ENCODE measurements around the gene HAUS7. TPM values are rescaled to one million over a fixed set of nuclear protein-coding genes. Genes with fewer than 3 reads are reported as not detected.
"Not testable (repeated sequence)": the region's sequence is repeated elsewhere in the genome, so short reads cannot be mapped to it uniquely, and the experiment has no call there.

HAUS7 gene
- total RNA-seq, 1 experiment from 2014 or later: 35.7 TPM

GRCh38 chrX:153409414-153410101 is 60.8 kb downstream of the HAUS7 start:
- no peak for DNase-seq (ENCODE audit: low read depth)

DNA sequence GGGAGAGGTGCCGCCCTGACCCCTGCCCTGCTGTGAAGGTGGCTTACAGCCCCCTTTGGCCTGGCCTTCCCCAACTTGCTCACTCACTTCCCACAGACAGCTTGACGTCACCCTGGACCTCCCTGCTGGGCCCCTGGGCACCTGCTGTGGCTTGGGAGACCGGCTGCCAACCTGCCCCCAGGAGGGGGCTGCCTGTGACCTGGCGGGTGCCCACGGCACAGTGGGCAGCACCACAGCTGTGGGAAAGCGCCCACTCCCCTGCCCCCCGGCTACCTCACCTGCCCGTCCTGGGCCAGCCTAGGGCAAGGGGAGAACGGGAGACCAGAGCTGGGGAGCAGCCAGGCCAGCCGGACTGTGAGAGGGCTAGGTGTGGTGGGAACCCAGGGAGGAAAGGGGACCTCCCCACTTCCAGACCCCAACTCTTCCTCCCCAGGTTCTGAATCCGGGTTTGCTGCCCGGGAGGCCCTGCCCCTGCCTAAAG is 61.5 kb downstream of the HAUS7 start:
- no peak for DNase-seq (ENCODE audit: low read depth)

- DNase-seq (ENCODE audit: low read depth): no peak
Observed at GRCh38 chrX:153408221-153408721, 62.1 kb downstream of the HAUS7 start.

DNA sequence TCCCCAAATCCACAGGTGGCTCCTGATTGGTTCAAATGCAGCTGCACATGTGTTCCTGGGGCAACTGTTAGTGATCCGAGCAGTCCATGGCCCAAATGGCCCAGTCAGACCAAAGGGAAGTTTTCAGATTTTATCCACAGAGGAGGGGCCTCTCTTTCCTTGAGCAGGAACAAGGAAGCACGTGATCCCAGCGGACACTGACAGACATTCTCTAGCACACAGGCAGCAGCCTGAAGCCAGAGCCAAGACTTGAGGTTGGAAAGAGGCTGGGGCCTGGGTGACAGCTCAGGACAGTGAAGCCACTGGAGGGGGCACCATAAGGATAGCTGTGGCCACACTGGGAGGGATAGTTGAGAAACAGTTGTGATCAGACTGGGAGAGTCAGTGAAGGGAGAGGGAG is 62.6 kb downstream of the HAUS7 start:
- no peak for DNase-seq (ENCODE audit: low read depth)

GRCh38 chrX:153406903-153407302 is 63.5 kb downstream of the HAUS7 start:
- DNase-seq (ENCODE audit: low read depth): no peak

DNA sequence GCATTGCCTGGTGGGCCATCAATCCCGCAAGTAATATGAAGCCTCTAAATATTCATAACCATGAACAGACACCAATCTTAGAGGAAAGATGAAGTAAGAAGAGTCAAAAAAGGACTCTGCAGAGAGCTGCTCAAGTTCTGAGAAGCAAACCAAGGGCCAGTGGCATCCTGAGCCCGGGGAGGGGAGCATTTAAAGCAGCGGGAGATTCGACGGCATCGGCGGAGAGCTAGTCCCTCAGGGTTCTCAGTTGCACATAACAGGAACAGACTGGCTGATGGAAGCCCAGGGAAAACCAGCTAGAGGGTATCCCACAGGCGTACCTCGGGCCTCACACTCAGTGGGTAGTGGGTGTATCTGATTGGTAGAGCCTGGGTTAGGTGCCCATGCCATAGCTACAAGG is 64.4 kb downstream of the HAUS7 start:
- no peak for DNase-seq (ENCODE audit: low read depth)

DNA sequence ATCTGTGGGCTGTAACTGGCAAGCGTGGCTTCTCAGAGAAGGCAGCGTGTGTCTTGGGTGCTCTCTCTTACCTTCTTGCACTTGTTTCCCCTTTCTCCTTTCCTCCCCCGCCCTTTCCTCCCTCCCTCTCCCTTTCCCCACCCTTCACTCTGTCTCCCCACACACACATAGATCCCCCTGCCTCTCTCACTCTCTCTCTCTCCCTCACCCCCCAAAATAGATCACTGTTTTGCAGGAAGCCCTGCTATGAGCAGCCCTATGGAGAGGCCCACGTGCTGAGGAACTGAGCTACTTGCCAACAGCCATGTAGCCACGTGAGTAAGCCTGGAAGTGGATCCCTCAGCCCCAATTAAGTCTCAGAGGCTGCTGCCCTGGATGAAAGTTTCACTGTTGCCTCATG is 65.0 kb downstream of the HAUS7 start:
- no peak for DNase-seq (ENCODE audit: low read depth)

DNA sequence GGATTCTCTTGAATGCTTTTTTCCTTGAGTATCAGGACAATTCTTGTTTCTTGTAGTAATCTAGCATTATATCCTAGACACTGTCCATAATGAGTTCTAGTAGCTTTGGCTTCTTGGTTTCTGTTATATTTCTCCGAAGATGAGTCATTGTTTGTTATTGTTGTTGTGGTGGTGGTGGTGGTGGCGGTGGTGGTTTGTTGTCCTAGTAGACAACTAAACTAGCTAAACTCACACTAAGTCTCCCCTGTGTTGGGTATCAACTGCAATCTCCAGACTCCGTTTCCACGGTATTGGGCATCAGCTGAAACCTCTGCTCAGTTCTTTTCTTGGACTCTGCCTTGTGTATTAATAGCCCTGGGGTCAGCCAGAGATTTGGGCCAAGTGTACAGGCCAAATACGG is 66.0 kb downstream of the HAUS7 start:
- not testable (repeated sequence) for DNase-seq (ENCODE audit: low read depth)

- DNase-seq (ENCODE audit: low read depth): no peak
Observed at GRCh38 chrX:153401133-153401764, 69.1 kb downstream of the HAUS7 start, which contains the start of gene PNMA6E. Gene PNMA6E (minus strand): TSS chrX:153401350. CDS start chrX:153398849, 2,501 bp downstream.

DNA sequence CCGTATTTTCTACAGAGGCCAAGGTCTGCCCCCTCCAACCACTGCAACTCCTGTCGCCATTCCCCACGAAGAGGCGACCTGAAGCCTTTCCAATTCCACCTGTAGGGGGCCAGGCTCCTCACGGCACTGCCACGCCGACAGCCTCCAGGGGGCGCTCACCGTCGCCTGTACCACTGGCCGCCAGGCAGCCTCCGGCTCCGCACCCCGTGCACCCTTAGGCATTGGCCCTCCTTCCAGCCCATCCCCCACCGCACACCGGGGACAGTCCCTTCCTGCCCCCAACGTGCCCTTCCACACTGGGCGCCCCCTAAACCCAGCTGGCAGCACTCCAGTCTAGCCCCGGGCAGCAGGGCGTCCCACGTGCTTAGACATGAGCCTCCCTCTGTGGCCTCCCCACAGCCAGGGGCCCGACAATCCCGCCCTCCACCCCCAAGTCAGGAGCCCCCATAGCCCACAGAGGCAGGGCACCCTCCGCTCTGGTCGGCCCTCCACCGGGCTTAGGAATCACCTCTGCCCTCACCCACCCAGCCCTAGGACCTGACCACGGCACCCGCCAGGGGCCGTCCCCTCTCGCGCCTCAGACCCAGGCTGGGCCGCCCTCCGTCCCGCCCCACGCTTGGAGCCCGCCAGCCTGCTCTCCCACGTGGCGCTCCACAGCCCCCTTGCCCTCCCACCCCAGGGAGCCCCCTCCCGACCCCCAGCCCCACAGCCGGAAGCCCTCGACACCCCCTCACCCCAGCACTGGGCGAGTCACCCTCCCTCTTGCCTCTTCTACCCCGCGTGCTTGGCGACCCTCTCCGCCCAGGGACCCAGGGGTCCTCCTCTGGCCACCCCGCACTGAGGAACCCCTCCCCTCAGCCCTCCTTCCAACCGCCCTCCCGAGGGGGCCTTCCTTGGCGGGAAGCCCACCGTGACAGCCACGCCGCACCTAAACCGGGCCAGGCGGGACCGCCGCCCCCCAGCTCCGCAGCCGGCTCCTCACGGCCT is 69.9 kb downstream of the HAUS7 start:
- DNase-seq (ENCODE audit: low read depth): peak; percentile 49

DNA sequence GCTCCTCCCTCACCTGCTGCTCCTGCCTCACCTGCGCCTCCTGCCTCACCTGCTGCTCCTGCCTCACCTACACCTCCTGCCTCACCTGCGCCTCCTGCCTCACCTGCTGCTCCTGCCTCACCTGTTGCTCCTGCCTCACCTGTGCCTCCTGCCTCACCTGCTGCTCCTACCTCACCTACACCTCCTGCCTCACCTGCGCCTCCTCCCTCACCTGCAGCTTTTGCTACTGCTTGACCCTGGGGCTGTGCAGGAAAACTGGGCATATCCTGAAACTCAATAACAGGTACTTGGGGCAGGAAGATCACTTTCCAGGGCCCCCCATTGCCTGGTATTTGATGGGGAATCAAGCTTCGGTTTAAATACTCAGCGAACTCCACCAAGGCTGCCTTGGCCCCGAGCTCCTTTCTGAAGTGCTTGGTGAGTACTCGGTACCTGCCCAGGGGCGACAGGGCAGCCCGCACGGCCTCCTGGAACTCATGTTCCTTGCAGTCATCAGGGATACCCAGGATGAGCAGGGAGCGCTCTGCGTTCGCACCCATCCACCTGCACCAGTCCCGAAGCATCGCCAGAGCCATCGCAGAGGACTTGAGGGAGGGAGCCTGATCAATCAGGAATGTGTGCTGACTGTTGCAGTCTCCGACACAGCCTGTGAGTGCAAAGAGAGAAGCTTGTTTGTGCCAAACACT is 72.0 kb downstream of the HAUS7 start:
- no peak for DNase-seq (ENCODE audit: low read depth)

Other genes starting within 250 kb of the HAUS7 start
- gene PNMA6F, start 148.8 kb downstream of the HAUS7 start, total RNA-seq (2014; rRNA removed; shearing (Covaris generic)): not detected in 2 replicates
- 3.5 and 5.2 TPM in 2 replicates for gene ZNF275, start 136.4 kb downstream of the HAUS7 start, total RNA-seq (2014; rRNA removed; shearing (Covaris generic))
- gene PNMA6E, start 69.2 kb downstream of the HAUS7 start, total RNA-seq (2014; rRNA removed; shearing (Covaris generic)): not detected in 2 replicates
- gene ZFP92, start 59.1 kb downstream of the HAUS7 start, total RNA-seq (2014; rRNA removed; shearing (Covaris generic)): 0.80 and 1.1 TPM in 2 replicates
- gene TREX2, start 24.5 kb downstream of the HAUS7 start, total RNA-seq (2014; rRNA removed; shearing (Covaris generic)): 1.3 TPM in 1 of 2 replicates, not detected in the other
- gene BGN, start 24.4 kb upstream of the HAUS7 start, total RNA-seq (2014; rRNA removed; shearing (Covaris generic)): 3.7 and 5.7 TPM in 2 replicates
- gene ATP2B3, start 47.1 kb upstream of the HAUS7 start, total RNA-seq (2014; rRNA removed; shearing (Covaris generic)): not detected in 2 replicates
- 37.3 and 41.5 TPM in 2 replicates for gene CCNQ, start 128.6 kb upstream of the HAUS7 start, total RNA-seq (2014; rRNA removed; shearing (Covaris generic))
- gene DUSP9, start 176.6 kb upstream of the HAUS7 start, total RNA-seq (2014; rRNA removed; shearing (Covaris generic)): 10.2 and 16.4 TPM in 2 replicates
- not detected in 2 replicates for gene PNCK, start 203.2 kb upstream of the HAUS7 start, total RNA-seq (2014; rRNA removed; shearing (Covaris generic))
- gene SLC6A8, start 217.3 kb upstream of the HAUS7 start, total RNA-seq (2014; rRNA removed; shearing (Covaris generic)): 6.3 and 7.5 TPM in 2 replicates

All from Daoy (cell line).